ENCODE data around the gene HMX1.
A peak's percentile ranks its signal among the peaks of the same experiment; 100 is the strongest.

Gene HMX1

GRCh38 chr4:8846046-8846720 is 25.5 kb downstream of the HMX1 start:
- TF ChIP-seq CTCF (IDR thresholded peaks at IDR 0.05): no peak
- DNase-seq: peak; percentile 8 to 40
- Histone ChIP-seq H3K36me3 (no peaks in the 10 kb centered on the region), H3K27ac (no peak overlapping the region), H3K4me3 (no peak overlapping the region), H3K4me1 (no peaks in the 10 kb centered on the region), H3K9me3 (peaks cover 0 to 3% (median 0%) of the 10 kb centered on the region in 3 donors), H3K27me3 (peaks cover 0 to 46% of the 10 kb centered on the region in 2 donors)
- intact Hi-C loops (cut with DNase I; ENCODE audit: low total_unique reads): no loop called here

GRCh38 chr4:8844976-8845690 is 26.5 kb downstream of the HMX1 start:
- Histone ChIP-seq H3K4me1 (no peaks in the 10 kb centered on the region), H3K27ac (no peak overlapping the region), H3K4me3 (no peak overlapping the region), H3K9me3 (peaks cover 0 to 4% (median 0%) of the 10 kb centered on the region in 3 donors), H3K36me3 (no peaks in the 10 kb centered on the region), H3K27me3 (peaks cover 0 to 45% of the 10 kb centered on the region in 2 donors)
- no peak for TF ChIP-seq CTCF (IDR thresholded peaks at IDR 0.05)
- intact Hi-C loops (cut with DNase I; ENCODE audit: low total_unique reads): no loop called here
- peak in 1 of 2 donors; percentile 11 for DNase-seq

GRCh38 chr4:8843597-8843996 is 28.0 kb downstream of the HMX1 start:
- Histone ChIP-seq H3K4me1 (no peaks in the 10 kb centered on the region), H3K4me3 (no peak overlapping the region), H3K27ac (no peak overlapping the region), H3K36me3 (no peaks in the 10 kb centered on the region), H3K27me3 (peaks cover 0 to 34% of the 10 kb centered on the region in 2 donors), H3K9me3 (peaks cover 0 to 4% (median 0%) of the 10 kb centered on the region in 3 donors)
- no peak for TF ChIP-seq CTCF (IDR thresholded peaks at IDR 0.05)
- no peak for DNase-seq
- intact Hi-C loops (cut with DNase I; ENCODE audit: low total_unique reads): no loop called here

GRCh38 chr4:8842614-8843013 is 29.0 kb downstream of the HMX1 start:
- intact Hi-C loops (cut with DNase I; ENCODE audit: low total_unique reads): no loop called here
- Histone ChIP-seq H3K9me3 (peaks cover 0 to 4% (median 0%) of the 10 kb centered on the region in 3 donors), H3K4me3 (no peak overlapping the region), H3K4me1 (no peaks in the 10 kb centered on the region), H3K36me3 (no peaks in the 10 kb centered on the region), H3K27me3 (peaks cover 0 to 34% of the 10 kb centered on the region in 2 donors), H3K27ac (no peak overlapping the region)
- peak in 1 of 2 donors; percentile 15 for DNase-seq
- TF ChIP-seq CTCF (IDR thresholded peaks at IDR 0.05): no peak

- Histone ChIP-seq H3K27me3 (peaks cover 0 to 36% of the 10 kb centered on the region in 2 donors), H3K4me3 (no peak overlapping the region), H3K27ac (no peak overlapping the region), H3K9me3 (peaks cover 0 to 4% (median 0%) of the 10 kb centered on the region in 3 donors), H3K36me3 (no peaks in the 10 kb centered on the region), H3K4me1 (no peaks in the 10 kb centered on the region)
- intact Hi-C loops (cut with DNase I; ENCODE audit: low total_unique reads): no loop called here
- peak in 1 of 2 donors; percentile 7 for DNase-seq
- TF ChIP-seq CTCF (IDR thresholded peaks at IDR 0.05): no peak
Observed at GRCh38 chr4:8841678-8842268, 29.9 kb downstream of the HMX1 start.

Measured in tibial artery (tissue), 4 donors.